ENCODE results near the gene GDF9.

GDF9 gene

GRCh38 chr5:132816554-132816953, 49.7 kb downstream of the GDF9 start:
- no peak for DNase-seq
- ChIA-PET POLR2A (no interaction called here), CTCF (interaction anchor here (1.2 to 5.4 kb wide), 5 partner anchors 11 to 290 kb away, joined by 3 to 74 read pairs (median 4); no protein-coding TSS in a partner anchor)
- no peak overlapping the region for H3K4me3 ChIP-seq (ENCODE audit: control insufficient read depth in 1 of 7, extremely low read depth in 1 of 7, insufficient read depth in 4 of 7, low read depth in 2 of 7, low read length in 6 of 7)
- peaks cover 9 to 64% (median 24%) of the 10 kb centered on the region in 5 experiments for H3K27me3 ChIP-seq (replicated peaks in 2 of 5; ENCODE audit: control insufficient read depth in 4 of 5, insufficient read depth in 5 of 5, low read length in 4 of 5)
- no peak overlapping the region for H3K27ac ChIP-seq (ENCODE audit: insufficient read depth in 1 of 2, low read depth in 1 of 2, low read length in 2 of 2, poor library complexity in 1 of 2, severe bottlenecking in 2 of 2)
- H3K9me3 ChIP-seq (ENCODE audit: control extremely low read depth in 1 of 5, control insufficient read depth in 4 of 5, insufficient read depth in 2 of 5, low read depth in 1 of 5, low read length in 4 of 5) = peaks cover 0 to 7% (median 4%) of the 10 kb centered on the region in 5 experiments
- H3K36me3 ChIP-seq (ENCODE audit: control insufficient read depth in 4 of 4, insufficient read depth in 4 of 4, low read length in 3 of 4) = no peaks in the 10 kb centered on the region
- peaks cover 0 to 21% (median 16%) of the 10 kb centered on the region in 4 experiments for H3K4me1 ChIP-seq (ENCODE audit: control extremely low read depth in 1 of 4, control insufficient read depth in 4 of 4, insufficient read depth in 4 of 4, low read length in 3 of 4)

GRCh38 chr5:132816083-132816482, 50.2 kb downstream of the GDF9 start:
- H3K27ac ChIP-seq (ENCODE audit: insufficient read depth in 1 of 2, low read depth in 1 of 2, low read length in 2 of 2, poor library complexity in 1 of 2, severe bottlenecking in 2 of 2) = no peak overlapping the region
- H3K27me3 ChIP-seq (replicated peaks in 2 of 5; ENCODE audit: control insufficient read depth in 4 of 5, insufficient read depth in 5 of 5, low read length in 4 of 5) = peaks cover 11 to 68% (median 23%) of the 10 kb centered on the region in 5 experiments
- CTCF ChIA-PET = interaction anchor here (1.7 to 1.8 kb wide), 2 partner anchors 12 to 175 kb away, joined by 4 read pairs; no protein-coding TSS in a partner anchor
- no peak for DNase-seq
- POLR2A ChIA-PET = no interaction called here
- 80% methylated on average over 1 of the region's 2 CpGs for WGBS (ENCODE audit: insufficient coverage)
- H3K9me3 ChIP-seq (ENCODE audit: control extremely low read depth in 1 of 5, control insufficient read depth in 4 of 5, insufficient read depth in 2 of 5, low read depth in 1 of 5, low read length in 4 of 5) = peaks cover 0 to 7% (median 4%) of the 10 kb centered on the region in 5 experiments
- no peak overlapping the region for H3K4me3 ChIP-seq (ENCODE audit: control insufficient read depth in 1 of 7, extremely low read depth in 1 of 7, insufficient read depth in 4 of 7, low read depth in 2 of 7, low read length in 6 of 7)
- H3K36me3 ChIP-seq (ENCODE audit: control insufficient read depth in 4 of 4, insufficient read depth in 4 of 4, low read length in 3 of 4) = no peaks in the 10 kb centered on the region
- peaks cover 0 to 21% (median 16%) of the 10 kb centered on the region in 4 experiments for H3K4me1 ChIP-seq (ENCODE audit: control extremely low read depth in 1 of 4, control insufficient read depth in 4 of 4, insufficient read depth in 4 of 4, low read length in 3 of 4)

- ChIA-PET CTCF (interaction anchor here (0.9 to 1.7 kb wide), 3 partner anchors 8 to 174 kb away, joined by 4 read pairs; no protein-coding TSS in a partner anchor), POLR2A (interaction anchor here (0.7 kb wide), 1 partner anchor 49 kb away, joined by 3 read pairs; no protein-coding TSS in a partner anchor)
- H3K4me1 ChIP-seq (ENCODE audit: control extremely low read depth in 1 of 4, control insufficient read depth in 4 of 4, insufficient read depth in 4 of 4, low read length in 3 of 4) = peaks cover 0 to 21% (median 16%) of the 10 kb centered on the region in 4 experiments
- no peaks in the 10 kb centered on the region for H3K36me3 ChIP-seq (ENCODE audit: control insufficient read depth in 4 of 4, insufficient read depth in 4 of 4, low read length in 3 of 4)
- no peak for DNase-seq
- H3K27me3 ChIP-seq (replicated peaks in 2 of 5; ENCODE audit: control insufficient read depth in 4 of 5, insufficient read depth in 5 of 5, low read length in 4 of 5) = peaks cover 11 to 73% (median 24%) of the 10 kb centered on the region in 5 experiments
- no peak overlapping the region for H3K27ac ChIP-seq (ENCODE audit: insufficient read depth in 1 of 2, low read depth in 1 of 2, low read length in 2 of 2, poor library complexity in 1 of 2, severe bottlenecking in 2 of 2)
- H3K4me3 ChIP-seq (ENCODE audit: control insufficient read depth in 1 of 7, extremely low read depth in 1 of 7, insufficient read depth in 4 of 7, low read depth in 2 of 7, low read length in 6 of 7) = no peak overlapping the region
- no CpG with 5 or more reads among the region's 1 CpG for WGBS (ENCODE audit: insufficient coverage)
- peaks cover 0 to 7% (median 4%) of the 10 kb centered on the region in 5 experiments for H3K9me3 ChIP-seq (ENCODE audit: control extremely low read depth in 1 of 5, control insufficient read depth in 4 of 5, insufficient read depth in 2 of 5, low read depth in 1 of 5, low read length in 4 of 5)
Observed at GRCh38 chr5:132815454-132815853, 50.8 kb downstream of the GDF9 start.

GRCh38 chr5:132814503-132815294, 51.6 kb downstream of the GDF9 start:
- H3K9me3 ChIP-seq (ENCODE audit: control extremely low read depth in 1 of 5, control insufficient read depth in 4 of 5, insufficient read depth in 2 of 5, low read depth in 1 of 5, low read length in 4 of 5) = peaks cover 0 to 7% (median 4%) of the 10 kb centered on the region in 5 experiments
- H3K4me1 ChIP-seq (ENCODE audit: control extremely low read depth in 1 of 4, control insufficient read depth in 4 of 4, insufficient read depth in 4 of 4, low read length in 3 of 4) = peaks cover 0 to 20% (median 14%) of the 10 kb centered on the region in 4 experiments
- ChIA-PET CTCF (interaction anchor here (0.6 to 2.3 kb wide), 9 partner anchors 8 to 173 kb away, joined by 3 to 6 read pairs (median 4); partner anchors contain the start of gene CCNI2), POLR2A (interaction anchor here (0.7 kb wide), 1 partner anchor 50 kb away, joined by 3 read pairs; no protein-coding TSS in a partner anchor)
- 71% methylated on average over 74 of the region's 81 CpGs for WGBS (ENCODE audit: insufficient coverage)
- peaks cover 11 to 77% (median 24%) of the 10 kb centered on the region in 5 experiments for H3K27me3 ChIP-seq (replicated peaks in 2 of 5; ENCODE audit: control insufficient read depth in 4 of 5, insufficient read depth in 5 of 5, low read length in 4 of 5)
- DNase-seq = no peak
- no peak overlapping the region for H3K27ac ChIP-seq (ENCODE audit: insufficient read depth in 1 of 2, low read depth in 1 of 2, low read length in 2 of 2, poor library complexity in 1 of 2, severe bottlenecking in 2 of 2)
- H3K4me3 ChIP-seq (ENCODE audit: control insufficient read depth in 1 of 7, extremely low read depth in 1 of 7, insufficient read depth in 4 of 7, low read depth in 2 of 7, low read length in 6 of 7) = peak overlapping the region in 2 of 7 experiments; percentile 52 to 53
- no peaks in the 10 kb centered on the region for H3K36me3 ChIP-seq (ENCODE audit: control insufficient read depth in 4 of 4, insufficient read depth in 4 of 4, low read length in 3 of 4)

- POLR2A ChIA-PET = no interaction called here
- peaks cover 0 to 7% (median 4%) of the 10 kb centered on the region in 5 experiments for H3K9me3 ChIP-seq (ENCODE audit: control extremely low read depth in 1 of 5, control insufficient read depth in 4 of 5, insufficient read depth in 2 of 5, low read depth in 1 of 5, low read length in 4 of 5)
- H3K36me3 ChIP-seq (ENCODE audit: control insufficient read depth in 4 of 4, insufficient read depth in 4 of 4, low read length in 3 of 4) = no peaks in the 10 kb centered on the region
- peaks cover 0 to 15% (median 9%) of the 10 kb centered on the region in 4 experiments for H3K4me1 ChIP-seq (ENCODE audit: control extremely low read depth in 1 of 4, control insufficient read depth in 4 of 4, insufficient read depth in 4 of 4, low read length in 3 of 4)
- peak in 2 of 3 donors; percentile 50 to 66 for DNase-seq
- H3K27me3 ChIP-seq (replicated peaks in 2 of 5; ENCODE audit: control insufficient read depth in 4 of 5, insufficient read depth in 5 of 5, low read length in 4 of 5) = peaks cover 11 to 77% (median 21%) of the 10 kb centered on the region in 5 experiments
- H3K4me3 ChIP-seq (ENCODE audit: control insufficient read depth in 1 of 7, extremely low read depth in 1 of 7, insufficient read depth in 4 of 7, low read depth in 2 of 7, low read length in 6 of 7) = peak overlapping the region in 6 of 7 experiments; percentile 1 to 59 (median 20)
- CTCF ChIA-PET = interaction anchor here (0.6 to 2.3 kb wide), 7 partner anchors 14 to 66 kb away, joined by 3 to 6 read pairs (median 3); partner anchors contain the start of gene CCNI2
- H3K27ac ChIP-seq (ENCODE audit: insufficient read depth in 1 of 2, low read depth in 1 of 2, low read length in 2 of 2, poor library complexity in 1 of 2, severe bottlenecking in 2 of 2) = no peak overlapping the region
- WGBS (ENCODE audit: insufficient coverage) = 4% methylated on average over 72 of the region's 110 CpGs
Observed at GRCh38 chr5:132813599-132814502, 52.4 kb downstream of the GDF9 start.

- WGBS (ENCODE audit: insufficient coverage) = 2% methylated on average over 46 of the region's 68 CpGs
- Histone ChIP-seq H3K36me3 (ENCODE audit: control insufficient read depth in 4 of 4, insufficient read depth in 4 of 4, low read length in 3 of 4) (no peaks in the 10 kb centered on the region), H3K4me1 (ENCODE audit: control extremely low read depth in 1 of 4, control insufficient read depth in 4 of 4, insufficient read depth in 4 of 4, low read length in 3 of 4) (peaks cover 0 to 15% (median 9%) of the 10 kb centered on the region in 4 experiments), H3K9me3 (ENCODE audit: control extremely low read depth in 1 of 5, control insufficient read depth in 4 of 5, insufficient read depth in 2 of 5, low read depth in 1 of 5, low read length in 4 of 5) (peaks cover 0 to 7% (median 4%) of the 10 kb centered on the region in 5 experiments), H3K27me3 (replicated peaks in 2 of 5; ENCODE audit: control insufficient read depth in 4 of 5, insufficient read depth in 5 of 5, low read length in 4 of 5) (peaks cover 11 to 72% (median 19%) of the 10 kb centered on the region in 5 experiments), H3K4me3 (ENCODE audit: control insufficient read depth in 1 of 7, extremely low read depth in 1 of 7, insufficient read depth in 4 of 7, low read depth in 2 of 7, low read length in 6 of 7) (peak within 1 kb of the TSS; percentile 1 to 59 (median 27)), H3K27ac (ENCODE audit: insufficient read depth in 1 of 2, low read depth in 1 of 2, low read length in 2 of 2, poor library complexity in 1 of 2, severe bottlenecking in 2 of 2) (no peak within 1 kb of the TSS)
- POLR2A ChIA-PET = no interaction called here
- CTCF ChIA-PET = interaction anchor here (1.1 to 2.3 kb wide), 4 partner anchors 16 to 66 kb away, joined by 3 to 6 read pairs (median 4); partner anchors contain the start of gene CCNI2
- DNase-seq = peak in 2 of 3 donors; percentile 34 to 36
Observed at GRCh38 chr5:132812781-132813598, 53.3 kb downstream of the GDF9 start, which contains the start of gene SOWAHA. Gene SOWAHA (plus strand): TSS chr5:132813302. CDS start chr5:132813622, 320 bp downstream.

Measured in common myeloid progenitor, CD34-positive (primary cell).